Esophagus muscularis mucosa (tissue), 4 donors: Measurements from ENCODE around the gene CAPN11.

Source experiments
- CTCF ChIP-seq, 3 experiments: fragments of 200-600 bp in 2 of 3; fragments of 450-650 bp in 1 of 3; sonication (generic) in 2 of 3; IDR thresholded peaks; one replicate each; pipeline ENCODE4 v1.5.1; 2017 to 2019; ENCODE audit warnings: antibody characterized with exemption in 3 of 3, mild to moderate bottlenecking in 2 of 3, moderate library complexity in 1 of 3
- EP300 ChIP-seq: sonication (generic); formaldehyde crosslinking; IDR thresholded peaks from one replicate; pipeline ENCODE4 v1.6.1; 2017; ENCODE audit warnings: antibody characterized with exemption
- POLR2A ChIP-seq: fragments of 450-650 bp; IDR thresholded peaks from one replicate; pipeline ENCODE4 v1.6.1; 2017; ENCODE audit warnings: antibody characterized with exemption, moderate library complexity, mild to moderate bottlenecking, low read depth

- no peak for TF ChIP-seq CTCF (IDR thresholded peaks at IDR 0.05)
- peak; percentile 58 for TF ChIP-seq POLR2A
- TF ChIP-seq EP300 = no peak
These were observed 31.2 kb upstream of the CAPN11 start, which contains the start of the genes MRPL14 and TMEM63B for GRCh38 chr6:44127186-44128019.
